ENCODE results near the gene LEFTY1. TPM values are rescaled to one million over a fixed set of nuclear protein-coding genes. Genes with fewer than 3 reads are reported as not detected.

Gene LEFTY1
- total RNA-seq, 2 donors from 2014 or later = 1.7 to 2.0 TPM

DNA sequence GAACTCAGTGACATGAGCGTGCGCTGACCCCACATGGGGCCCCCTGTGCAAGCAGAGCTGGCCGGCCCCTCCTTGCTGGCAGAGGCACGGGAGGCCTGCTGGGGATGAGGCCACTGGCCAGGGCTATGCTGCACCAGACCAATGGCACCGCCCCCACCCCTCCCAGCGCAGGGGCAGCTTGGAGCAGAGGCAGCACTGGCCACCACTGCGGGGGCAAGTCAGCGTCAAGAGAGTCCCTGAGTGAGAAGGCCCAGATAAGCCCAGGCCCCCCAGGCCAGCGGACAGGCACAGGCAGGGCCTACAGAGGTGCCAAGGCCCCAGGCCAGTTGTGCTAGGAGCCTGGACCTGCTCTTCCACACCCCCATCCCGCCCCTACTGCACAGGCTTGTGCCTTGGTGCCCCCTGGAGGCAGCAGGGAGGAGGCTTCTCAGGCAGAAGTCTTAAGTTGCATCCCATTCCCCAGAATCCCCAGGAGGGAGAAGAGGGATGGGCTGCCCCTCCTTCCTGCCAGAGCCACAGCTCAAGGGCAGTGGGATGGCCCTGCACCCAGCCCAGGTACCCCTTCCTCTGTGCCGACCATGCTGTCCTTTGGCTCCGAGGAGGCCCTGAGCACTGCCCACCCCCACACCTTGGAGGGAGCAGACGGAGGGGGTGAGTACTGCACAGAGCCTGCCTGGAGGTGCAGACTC, 43.2 kb downstream of the LEFTY1 start:
- WGBS = 46% methylated on average over 11 of the region's 13 CpGs
- intact Hi-C loops (cut with DNase I) = loop anchor here (2.0 to 10.0 kb wide), 5 partner anchors 33 to 365 kb away; partner anchors contain the start of gene EPHX1
- H3K36me3 ChIP-seq = peaks cover 6 to 7% of the 10 kb centered on the region in 2 donors

DNA sequence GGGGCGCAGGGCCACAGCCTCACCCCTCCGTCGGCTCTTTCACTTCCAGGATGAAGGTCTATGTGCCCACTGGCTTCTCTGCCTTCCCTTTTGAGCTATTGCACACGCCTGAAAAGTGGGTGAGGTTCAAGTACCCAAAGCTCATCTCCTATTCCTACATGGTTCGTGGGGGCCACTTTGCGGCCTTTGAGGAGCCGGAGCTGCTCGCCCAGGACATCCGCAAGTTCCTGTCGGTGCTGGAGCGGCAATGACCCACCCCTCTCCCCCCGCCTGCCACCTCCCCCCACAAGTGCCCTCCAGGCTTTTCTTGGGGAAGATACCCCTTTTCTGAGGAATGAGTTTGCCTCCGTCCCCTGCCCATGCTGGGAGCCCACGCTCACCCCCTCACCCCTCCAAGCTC, 43.8 kb downstream of the LEFTY1 start:
- WGBS = 83% methylated on average over 14 of the region's 14 CpGs
- no peak for TF ChIP-seq POLR2AphosphoS5 (IDR thresholded peaks at IDR 0.05)
- no peak for TF ChIP-seq POLR2A (IDR thresholded peaks at IDR 0.05)
- TF ChIP-seq, protein P1, sequence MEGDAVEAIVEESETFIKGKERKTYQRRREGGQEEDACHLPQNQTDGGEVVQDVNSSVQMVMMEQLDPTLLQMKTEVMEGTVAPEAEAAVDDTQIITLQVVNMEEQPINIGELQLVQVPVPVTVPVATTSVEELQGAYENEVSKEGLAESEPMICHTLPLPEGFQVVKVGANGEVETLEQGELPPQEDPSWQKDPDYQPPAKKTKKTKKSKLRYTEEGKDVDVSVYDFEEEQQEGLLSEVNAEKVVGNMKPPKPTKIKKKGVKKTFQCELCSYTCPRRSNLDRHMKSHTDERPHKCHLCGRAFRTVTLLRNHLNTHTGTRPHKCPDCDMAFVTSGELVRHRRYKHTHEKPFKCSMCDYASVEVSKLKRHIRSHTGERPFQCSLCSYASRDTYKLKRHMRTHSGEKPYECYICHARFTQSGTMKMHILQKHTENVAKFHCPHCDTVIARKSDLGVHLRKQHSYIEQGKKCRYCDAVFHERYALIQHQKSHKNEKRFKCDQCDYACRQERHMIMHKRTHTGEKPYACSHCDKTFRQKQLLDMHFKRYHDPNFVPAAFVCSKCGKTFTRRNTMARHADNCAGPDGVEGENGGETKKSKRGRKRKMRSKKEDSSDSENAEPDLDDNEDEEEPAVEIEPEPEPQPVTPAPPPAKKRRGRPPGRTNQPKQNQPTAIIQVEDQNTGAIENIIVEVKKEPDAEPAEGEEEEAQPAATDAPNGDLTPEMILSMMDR (IDR thresholded peaks at IDR 0.05) = no peak
- intact Hi-C loops (cut with DNase I) = loop anchor here (2.0 to 10.0 kb wide), 5 partner anchors 33 to 364 kb away; partner anchors contain the start of gene EPHX1

More for the DNA sequence above, 43.2 kb downstream of the LEFTY1 start:
- no peak overlapping the region for H3K4me3 ChIP-seq
- H3K9me3 ChIP-seq = no peaks in the 10 kb centered on the region
- H3K27ac ChIP-seq = peak overlapping the region in 1 of 2 donors; percentile 36
- TF ChIP-seq, protein P1 (IDR thresholded peaks at IDR 0.05) = peak; percentile 67 to 90 (median 83)
- peak; percentile 76 for TF ChIP-seq POLR2AphosphoS5 (IDR thresholded peaks at IDR 0.05)
- TF ChIP-seq POLR2A (IDR thresholded peaks at IDR 0.05) = no peak
- no peaks in the 10 kb centered on the region for H3K4me1 ChIP-seq (replicated peaks)
- DNase-seq (ENCODE audit: low spot score) = peak; percentile 82
- no peaks in the 10 kb centered on the region for H3K27me3 ChIP-seq (replicated peaks; ENCODE audit: insufficient read depth)

DNA sequence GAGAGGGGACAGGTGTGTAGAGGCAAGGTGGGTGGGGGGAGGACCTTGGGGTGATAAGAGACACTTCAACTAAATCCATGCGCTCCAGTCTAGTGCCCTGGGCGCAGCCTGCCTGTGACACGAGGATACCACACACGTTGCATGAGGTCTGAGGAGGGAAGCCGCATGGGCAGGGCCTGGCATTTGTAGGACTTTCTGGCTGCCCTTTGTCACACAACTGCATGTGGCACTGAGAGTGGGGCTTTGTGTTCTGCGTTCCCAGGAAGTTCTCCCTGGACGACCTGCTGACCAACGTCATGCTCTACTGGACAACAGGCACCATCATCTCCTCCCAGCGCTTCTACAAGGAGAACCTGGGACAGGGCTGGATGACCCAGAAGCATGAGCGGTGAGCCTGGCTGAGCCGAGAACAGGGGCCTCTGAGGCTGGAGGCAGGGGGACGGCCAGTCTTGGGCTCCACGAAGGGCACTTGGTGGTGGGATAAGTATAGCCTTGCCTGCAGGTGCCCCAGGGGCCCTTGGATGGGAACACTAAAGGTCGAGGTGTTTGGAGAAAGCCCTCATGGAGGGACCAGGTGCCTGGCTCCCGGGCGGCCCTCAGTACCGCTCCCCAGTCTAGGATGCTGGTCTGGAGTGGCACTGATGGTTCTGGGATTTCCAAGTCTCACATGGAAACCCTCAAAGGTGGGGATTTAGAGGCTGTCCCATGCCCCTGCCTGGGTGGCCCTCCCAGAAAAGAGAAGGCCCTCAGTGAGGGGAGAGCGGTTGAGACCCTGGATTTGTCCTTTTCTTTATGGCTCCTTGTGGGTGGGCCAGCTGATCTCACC, 44.5 kb downstream of the LEFTY1 start:
- 86% methylated on average over 18 of the region's 18 CpGs for WGBS
- peaks cover 6 to 7% of the 10 kb centered on the region in 2 donors for H3K36me3 ChIP-seq
- no peak for DNase-seq (ENCODE audit: low spot score)
- no peaks in the 10 kb centered on the region for H3K4me1 ChIP-seq (replicated peaks)
- no peak overlapping the region for H3K27ac ChIP-seq
- H3K9me3 ChIP-seq = no peaks in the 10 kb centered on the region
- no peaks in the 10 kb centered on the region for H3K27me3 ChIP-seq (replicated peaks; ENCODE audit: insufficient read depth)
- TF ChIP-seq, protein P1 (IDR thresholded peaks at IDR 0.05) = no peak
- TF ChIP-seq POLR2AphosphoS5 (IDR thresholded peaks at IDR 0.05) (no peak), POLR2A (IDR thresholded peaks at IDR 0.05) (no peak)
- H3K4me3 ChIP-seq = no peak overlapping the region
- intact Hi-C loops (cut with DNase I) = loop anchor here (2.0 to 10.0 kb wide), 5 partner anchors 32 to 364 kb away; partner anchors contain the start of gene EPHX1

More for the DNA sequence above, 43.8 kb downstream of the LEFTY1 start:
- Histone ChIP-seq H3K27me3 (replicated peaks; ENCODE audit: insufficient read depth) (no peaks in the 10 kb centered on the region), H3K36me3 (peaks cover 6 to 7% of the 10 kb centered on the region in 2 donors), H3K27ac (peak overlapping the region in 1 of 2 donors; percentile 36), H3K9me3 (no peaks in the 10 kb centered on the region), H3K4me1 (replicated peaks) (no peaks in the 10 kb centered on the region), H3K4me3 (no peak overlapping the region)
- DNase-seq (ENCODE audit: low spot score) = no peak

DNA sequence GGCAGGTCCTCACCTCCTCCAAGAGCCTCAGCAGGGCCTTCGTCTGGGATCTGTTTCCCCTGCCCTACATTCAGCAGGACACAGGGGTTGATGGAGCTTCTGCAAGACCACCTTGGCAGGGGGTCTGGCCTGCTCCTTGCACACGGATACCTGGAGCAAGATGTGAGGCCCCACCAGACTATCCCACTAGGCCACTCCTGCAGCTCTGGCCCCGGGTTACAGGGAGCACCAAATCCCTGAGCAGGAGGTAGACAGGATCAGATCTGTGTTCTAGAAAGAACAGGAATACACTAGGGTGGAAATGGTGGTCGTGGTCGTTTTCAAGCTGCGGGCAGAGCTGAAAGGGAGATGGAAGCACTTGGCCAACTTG, 45.5 kb downstream of the LEFTY1 start:
- 73% methylated on average over 6 of the region's 6 CpGs for WGBS
- DNase-seq (ENCODE audit: low spot score) = no peak
- Histone ChIP-seq H3K9me3 (no peaks in the 10 kb centered on the region), H3K27ac (no peak overlapping the region), H3K4me1 (replicated peaks) (no peaks in the 10 kb centered on the region), H3K27me3 (replicated peaks; ENCODE audit: insufficient read depth) (no peaks in the 10 kb centered on the region), H3K36me3 (peaks cover 6 to 7% of the 10 kb centered on the region in 2 donors), H3K4me3 (no peak overlapping the region)
- intact Hi-C loops (cut with DNase I) = loop anchor here (10.0 kb wide), 1 partner anchor 289 kb away; no protein-coding TSS in a partner anchor
- TF ChIP-seq POLR2A (IDR thresholded peaks at IDR 0.05) = no peak
- TF ChIP-seq, protein P1 (IDR thresholded peaks at IDR 0.05) = no peak
- TF ChIP-seq POLR2AphosphoS5 (IDR thresholded peaks at IDR 0.05) = no peak

All from prostate gland (tissue), 2 donors.